H9 (cell line): ENCODE measurements around the gene E2F7. TPM values are rescaled to one million over a fixed set of nuclear protein-coding genes. Genes with fewer than 3 reads are reported as not detected.

Source experiments
- DNase-seq: peaks from one replicate; pipeline ENCODE4 v3.0.0-alpha.2; 2017
- H2AFZ ChIP-seq: one replicate; pipeline ENCODE4 v1.6.1; 2013; ENCODE audit warnings: mild to moderate bottlenecking, low read length, control low read depth, moderate library complexity
- H2AK5ac ChIP-seq: 2 replicates; pipeline ENCODE4 v1.6.1; 2013; ENCODE audit warnings: low read length, control low read depth, mixed read lengths; ENCODE audit not compliant: insufficient read length
- H2BK120ac ChIP-seq: one replicate; pipeline ENCODE4 v1.6.1; 2013; ENCODE audit warnings: low read depth, mild to moderate bottlenecking, low read length, control low read depth, inconsistent platforms; ENCODE audit not compliant: poor library complexity, severe bottlenecking
- H2BK12ac ChIP-seq: 2 replicates; pipeline ENCODE4 v1.6.1; 2013; ENCODE audit warnings: low read length, control low read depth, mixed read lengths, low read depth; ENCODE audit not compliant: insufficient read length
- H2BK15ac ChIP-seq: 2 replicates; pipeline ENCODE4 v1.6.1; 2013; ENCODE audit warnings: low read depth, low read length, control low read depth
- H2BK20ac ChIP-seq: one replicate; pipeline ENCODE4 v1.6.1; 2013; ENCODE audit warnings: low read depth, mild to moderate bottlenecking, low read length, control low read depth, inconsistent platforms; ENCODE audit not compliant: poor library complexity, severe bottlenecking
- H2BK5ac ChIP-seq: 2 replicates; pipeline ENCODE4 v1.6.1; 2013; ENCODE audit warnings: low read length, control low read depth, mixed read lengths; ENCODE audit not compliant: insufficient read length
- H3K14ac ChIP-seq: 2 replicates; pipeline ENCODE4 v1.6.1; 2013; ENCODE audit warnings: low read length, control low read depth; ENCODE audit not compliant: insufficient read depth
- H3K18ac ChIP-seq: 2 replicates; pipeline ENCODE4 v1.6.1; 2013; ENCODE audit warnings: low read depth, mild to moderate bottlenecking, mixed read lengths, low read length, control low read depth; ENCODE audit not compliant: insufficient read length
- H3K23ac ChIP-seq: 2 replicates; pipeline ENCODE4 v1.6.1; 2013; ENCODE audit warnings: low read length, control low read depth, mixed read lengths, low read depth; ENCODE audit not compliant: insufficient read length
- H3K23me2 ChIP-seq: 2 replicates; pipeline ENCODE4 v1.6.1; 2013; ENCODE audit warnings: low read depth, mild to moderate bottlenecking, mixed read lengths, low read length, control low read depth; ENCODE audit not compliant: insufficient read length, poor library complexity, severe bottlenecking
- H3K27ac ChIP-seq: 2 replicates; pipeline ENCODE4 v1.5.1; 2013; ENCODE audit warnings: low read length, control low read depth, mixed read lengths, low read depth; ENCODE audit not compliant: insufficient read length
- H3K27me3 ChIP-seq: 2 replicates; pipeline ENCODE4 v1.6.1; 2013; ENCODE audit warnings: low read length, control low read depth, inconsistent platforms; ENCODE audit not compliant: insufficient read depth
- H3K4ac ChIP-seq: 2 replicates; pipeline ENCODE4 v1.6.1; 2013; ENCODE audit warnings: low read depth, mild to moderate bottlenecking, control low read depth, inconsistent platforms, low read length, moderate library complexity
- H3K4me1 ChIP-seq: 2 replicates; pipeline ENCODE4 v1.6.1; 2013; ENCODE audit warnings: low read length, control low read depth, inconsistent platforms; ENCODE audit not compliant: insufficient read depth
- H3K4me2 ChIP-seq: 2 replicates; pipeline ENCODE4 v1.6.1; 2013; ENCODE audit warnings: low read length, control low read depth, mixed read lengths; ENCODE audit not compliant: insufficient read length, insufficient read depth
- H3K56ac ChIP-seq: 2 replicates; pipeline ENCODE4 v1.6.1; 2013; ENCODE audit warnings: low read depth, mild to moderate bottlenecking, mixed read lengths, low read length, control low read depth; ENCODE audit not compliant: insufficient read length
- H3K79me1 ChIP-seq: 2 replicates; pipeline ENCODE4 v1.6.1; 2013; ENCODE audit warnings: low read depth, mild to moderate bottlenecking, moderate library complexity, low read length, control low read depth, inconsistent platforms; ENCODE audit not compliant: insufficient read depth, poor library complexity, severe bottlenecking
- H3K79me2 ChIP-seq: 2 replicates; pipeline ENCODE4 v1.6.1; 2013; ENCODE audit warnings: low read length, control low read depth, inconsistent platforms; ENCODE audit not compliant: insufficient read depth
- H3K9ac ChIP-seq: 2 replicates; pipeline ENCODE4 v1.6.1; 2013; ENCODE audit warnings: low read length, control low read depth, mixed read lengths; ENCODE audit not compliant: insufficient read length; ENCODE audit errors: extremely low read depth
- H3K9me3 ChIP-seq: one replicate; pipeline ENCODE4 v1.6.1; 2013; ENCODE audit warnings: low read depth, low read length, inconsistent platforms; ENCODE audit not compliant: control insufficient read depth
- H3T11ph ChIP-seq: one replicate; pipeline ENCODE4 v1.6.1; 2013; ENCODE audit warnings: mild to moderate bottlenecking, low read length, control low read depth, inconsistent platforms
- H4K20me1 ChIP-seq: one replicate; pipeline ENCODE4 v1.6.1; 2013; ENCODE audit not compliant: control insufficient read depth, insufficient read length, insufficient read depth
- H4K5ac ChIP-seq: 2 replicates; pipeline ENCODE4 v1.6.1; 2013; ENCODE audit warnings: low read depth, mild to moderate bottlenecking, mixed read lengths, low read length, control low read depth; ENCODE audit not compliant: insufficient read length
- H4K8ac ChIP-seq: replicated peaks from 2 replicates; pipeline ENCODE4 v1.6.1; 2013; ENCODE audit warnings: low read length, control low read depth, mixed read lengths, low read depth; ENCODE audit not compliant: insufficient read length
- H4K91ac ChIP-seq: 2 replicates; pipeline ENCODE4 v1.6.1; 2013; ENCODE audit warnings: low read depth, mild to moderate bottlenecking, moderate library complexity, mixed read lengths, low read length, control low read depth; ENCODE audit not compliant: insufficient read length
- H3K27ac Mint-ChIP-seq, 3 experiments: 2 replicates in 2 of 3; 3 replicates in 1 of 3; pipeline ENCODE4 v1.8.0; 2020 to 2021; ENCODE audit warnings: mixed read lengths in 3 of 3, mild to moderate bottlenecking in 1 of 3, moderate library complexity in 1 of 3
- H3K27me3 Mint-ChIP-seq: 2 replicates; pipeline ENCODE4 v1.8.0; 2021; ENCODE audit warnings: low read depth, mild to moderate bottlenecking, moderate library complexity, mixed read lengths
- H3K36me3 Mint-ChIP-seq, 3 experiments: 2 replicates in 2 of 3; 3 replicates in 1 of 3; pipeline ENCODE4 v1.8.0; 2020 to 2021; ENCODE audit warnings: low read depth in 3 of 3, mixed read lengths in 3 of 3; ENCODE audit not compliant: insufficient read depth in 1 of 3
- H3K4me1 Mint-ChIP-seq, 2 experiments: 2 replicates each; pipeline ENCODE4 v1.8.0; 2020; ENCODE audit warnings: mixed read lengths in 2 of 2
- H3K4me3 Mint-ChIP-seq, 2 experiments: 2 replicates in 1 of 2; 3 replicates in 1 of 2; pipeline ENCODE4 v1.8.0; 2020 to 2021; ENCODE audit warnings: mild to moderate bottlenecking in 2 of 2, mixed read lengths in 2 of 2, moderate library complexity in 1 of 2
- H3K9me3 Mint-ChIP-seq, 2 experiments: 2 replicates in 1 of 2; 3 replicates in 1 of 2; pipeline ENCODE4 v1.8.0; 2020; ENCODE audit warnings: mild to moderate bottlenecking in 2 of 2, mixed read lengths in 2 of 2, moderate library complexity in 1 of 2
- WGBS: extraction: QIAGEN DNeasy Blood & Tissue Kit; methylation state at CpG from one replicate; pipeline ENCODE4 v1.1.7; 2013; ENCODE audit warnings: missing lambda C conversion rate, low lambda C conversion rate, mixed read lengths; ENCODE audit not compliant: insufficient read length; ENCODE audit errors: extremely low coverage; 5-methylcytosine and 5-hydroxymethylcytosine counted together
- total RNA-seq: library from RNA; stranded (reverse); gene quantifications from 2 replicates; pipeline ENCODE4 v1.2.1, GENCODE V29; 2021
- TF ChIP-seq, protein P1 (sequence below): fragments of 200-600 bp; sonication (generic); conservative IDR thresholded peaks from 3 replicates; pipeline ENCODE4 v1.8.0; 2021; ENCODE audit warnings: antibody characterized with exemption, mild to moderate bottlenecking

Gene E2F7
- total RNA-seq, 1 experiment from 2014 or later = 24.5 TPM

DNA sequence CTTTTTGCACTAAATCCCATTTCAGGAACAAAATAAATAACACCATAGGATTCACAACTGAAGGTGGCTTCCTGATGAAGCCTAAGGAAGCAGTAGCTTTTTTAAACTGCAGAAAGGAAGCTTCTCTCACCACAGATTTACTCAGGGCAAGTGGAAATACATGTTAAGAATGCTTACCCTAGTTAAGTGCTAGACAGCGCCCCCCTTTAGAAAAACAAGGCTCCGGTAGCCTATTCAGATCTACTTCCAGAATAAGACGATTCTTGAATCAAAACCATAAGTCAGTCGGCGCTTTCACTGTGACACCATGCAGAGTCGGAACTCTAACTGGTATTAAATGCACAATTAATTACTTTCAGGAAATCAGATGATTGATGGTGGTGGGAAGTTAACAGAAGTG, 41.9 kb downstream of the E2F7 start:
- H3K27me3 ChIP-seq = no peaks in the 10 kb centered on the region
- no peak overlapping the region for H2BK15ac ChIP-seq
- H3K4me1 Mint-ChIP-seq = no peaks in the 10 kb centered on the region
- no peaks in the 10 kb centered on the region for H3K27me3 Mint-ChIP-seq
- no peak overlapping the region for H3K4me2 ChIP-seq
- no peak overlapping the region for H3K23ac ChIP-seq
- TF ChIP-seq, protein P1, sequence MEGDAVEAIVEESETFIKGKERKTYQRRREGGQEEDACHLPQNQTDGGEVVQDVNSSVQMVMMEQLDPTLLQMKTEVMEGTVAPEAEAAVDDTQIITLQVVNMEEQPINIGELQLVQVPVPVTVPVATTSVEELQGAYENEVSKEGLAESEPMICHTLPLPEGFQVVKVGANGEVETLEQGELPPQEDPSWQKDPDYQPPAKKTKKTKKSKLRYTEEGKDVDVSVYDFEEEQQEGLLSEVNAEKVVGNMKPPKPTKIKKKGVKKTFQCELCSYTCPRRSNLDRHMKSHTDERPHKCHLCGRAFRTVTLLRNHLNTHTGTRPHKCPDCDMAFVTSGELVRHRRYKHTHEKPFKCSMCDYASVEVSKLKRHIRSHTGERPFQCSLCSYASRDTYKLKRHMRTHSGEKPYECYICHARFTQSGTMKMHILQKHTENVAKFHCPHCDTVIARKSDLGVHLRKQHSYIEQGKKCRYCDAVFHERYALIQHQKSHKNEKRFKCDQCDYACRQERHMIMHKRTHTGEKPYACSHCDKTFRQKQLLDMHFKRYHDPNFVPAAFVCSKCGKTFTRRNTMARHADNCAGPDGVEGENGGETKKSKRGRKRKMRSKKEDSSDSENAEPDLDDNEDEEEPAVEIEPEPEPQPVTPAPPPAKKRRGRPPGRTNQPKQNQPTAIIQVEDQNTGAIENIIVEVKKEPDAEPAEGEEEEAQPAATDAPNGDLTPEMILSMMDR = peak; percentile 19; the same call in 2 of the 3 replicates
- H3K9me3 ChIP-seq = no peaks in the 10 kb centered on the region
- no peak overlapping the region for H3K27ac ChIP-seq
- H3K4me3 Mint-ChIP-seq = no peak overlapping the region
- DNase-seq = no peak
- peaks cover 29 to 71% (median 65%) of the 10 kb centered on the region in 3 experiments; a peak in 6 of 7 replicates for H3K36me3 Mint-ChIP-seq
- H2BK20ac ChIP-seq = no peak overlapping the region
- no peaks in the 10 kb centered on the region for H3K9me3 Mint-ChIP-seq
- H4K5ac ChIP-seq = no peak overlapping the region
- no peak overlapping the region for H4K8ac ChIP-seq
- H3K56ac ChIP-seq = no peak overlapping the region
- no peak overlapping the region for H2AK5ac ChIP-seq
- H2BK120ac ChIP-seq = no peak overlapping the region
- H3K27ac Mint-ChIP-seq = 0 out of 7 replicates have a peak overlapping the region, but pooled peaks of 1 of the 3 experiments have one; percentile 50
- no CpG with 5 or more reads among the region's 6 CpGs for WGBS
- no peak overlapping the region for H3K14ac ChIP-seq
- H4K20me1 ChIP-seq = no peaks in the 10 kb centered on the region
- no peak overlapping the region for H3T11ph ChIP-seq
- H3K4me1 ChIP-seq = no peaks in the 10 kb centered on the region
- no peaks in the 10 kb centered on the region for H3K23me2 ChIP-seq
- no peak overlapping the region for H4K91ac ChIP-seq
- no peak overlapping the region for H2BK5ac ChIP-seq
- no peak overlapping the region for H2BK12ac ChIP-seq
- H3K18ac ChIP-seq = no peak overlapping the region
- no peak overlapping the region for H3K4ac ChIP-seq
- H3K79me1 ChIP-seq = no peaks in the 10 kb centered on the region
- no peak overlapping the region for H3K9ac ChIP-seq
- H3K79me2 ChIP-seq = no peaks in the 10 kb centered on the region
- no peak overlapping the region for H2AFZ ChIP-seq
